Activated CD4-positive, alpha-beta T cell treated with anti-CD3 and anti-CD28 coated beads, Interleukin-2, amount 50 U/mL, for 4 hours (primary cell): ENCODE data around the gene PGBD4.
A peak's percentile ranks its signal among the peaks of the same experiment; 100 is the strongest.

Experiments
- DNase-seq, 2 experiments: peaks; one replicate each; pipeline ENCODE4 v3.0.0-alpha.2; 2020

PGBD4 gene

DNA sequence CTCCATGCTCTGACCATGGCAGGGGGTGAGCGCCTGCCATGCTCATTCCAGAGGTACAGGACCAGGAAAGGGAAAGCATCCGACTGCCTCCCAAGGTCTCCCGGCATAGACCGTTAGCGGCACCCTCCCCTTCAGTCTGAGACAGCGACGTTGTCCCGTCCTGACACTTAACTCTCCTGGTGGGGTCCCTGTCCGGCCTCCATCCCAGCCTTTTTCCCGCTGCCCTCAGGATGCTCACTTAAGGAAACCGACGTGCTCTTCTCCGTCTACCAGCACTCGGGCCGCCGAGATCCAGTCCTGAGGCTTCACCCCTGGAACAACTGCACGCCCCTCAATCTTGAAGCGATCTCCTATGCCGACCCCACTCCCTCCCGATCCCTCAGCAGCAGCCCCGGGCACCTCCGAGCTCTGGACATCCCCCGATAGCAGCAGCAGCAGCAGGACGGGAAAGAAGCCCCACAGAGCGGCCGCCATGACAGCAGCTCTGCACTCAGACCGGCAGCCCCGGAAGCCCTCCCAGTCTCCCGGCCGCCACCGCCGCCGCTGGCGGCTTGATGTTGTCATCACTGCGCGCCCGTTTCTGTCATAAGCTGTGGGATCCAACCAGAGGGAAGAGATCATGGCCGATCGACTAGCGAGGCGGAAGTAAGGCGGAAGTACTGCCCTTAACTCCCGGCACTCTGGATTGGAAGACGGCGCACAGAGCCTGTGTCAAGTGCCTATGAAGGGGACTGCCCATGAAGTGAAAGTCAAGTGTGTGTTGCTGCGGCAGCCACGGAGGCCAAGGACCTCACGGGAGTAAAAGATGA lies at the start of gene PGBD4, which contains the start of gene EMC7:
Gene PGBD4 (plus strand): TSS at position 718 of the 809 bp plus-strand sequence. CDS start 449 bp downstream, outside the sequence.
Gene EMC7 (minus strand): TSS at position 497 of the 809 bp plus-strand sequence. CDS start 23 bp downstream, at position 474.
- peak; percentile 99 for DNase-seq

DNA sequence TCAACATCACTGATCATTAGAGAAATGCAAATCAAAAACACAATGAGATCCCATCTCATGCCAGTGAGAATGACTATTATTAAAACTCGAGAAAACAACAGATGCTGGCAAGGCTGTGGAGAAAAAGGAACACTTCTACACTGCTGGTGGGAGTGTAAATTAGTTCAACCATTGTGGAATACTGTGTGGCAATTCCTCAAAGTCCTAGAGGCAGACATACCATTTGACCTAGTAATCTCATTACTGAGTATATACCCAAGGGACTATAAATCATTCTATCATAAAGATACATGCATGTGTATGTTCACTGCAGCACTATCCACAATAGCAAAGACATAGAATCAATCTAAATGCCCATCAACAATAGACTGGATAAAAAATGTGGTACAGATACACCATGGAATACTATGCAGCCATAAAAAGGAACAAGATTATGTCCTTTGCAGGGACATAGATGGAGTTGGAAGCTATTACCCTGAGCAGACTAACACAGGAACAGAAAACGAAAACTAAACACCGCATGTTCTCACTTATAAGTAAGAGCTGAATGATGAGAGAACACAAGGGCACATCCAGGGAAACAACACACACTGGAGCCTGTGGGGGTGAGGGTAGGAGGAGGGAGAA lies 47.7 kb upstream of the PGBD4 start:
- no peak for DNase-seq

DNA sequence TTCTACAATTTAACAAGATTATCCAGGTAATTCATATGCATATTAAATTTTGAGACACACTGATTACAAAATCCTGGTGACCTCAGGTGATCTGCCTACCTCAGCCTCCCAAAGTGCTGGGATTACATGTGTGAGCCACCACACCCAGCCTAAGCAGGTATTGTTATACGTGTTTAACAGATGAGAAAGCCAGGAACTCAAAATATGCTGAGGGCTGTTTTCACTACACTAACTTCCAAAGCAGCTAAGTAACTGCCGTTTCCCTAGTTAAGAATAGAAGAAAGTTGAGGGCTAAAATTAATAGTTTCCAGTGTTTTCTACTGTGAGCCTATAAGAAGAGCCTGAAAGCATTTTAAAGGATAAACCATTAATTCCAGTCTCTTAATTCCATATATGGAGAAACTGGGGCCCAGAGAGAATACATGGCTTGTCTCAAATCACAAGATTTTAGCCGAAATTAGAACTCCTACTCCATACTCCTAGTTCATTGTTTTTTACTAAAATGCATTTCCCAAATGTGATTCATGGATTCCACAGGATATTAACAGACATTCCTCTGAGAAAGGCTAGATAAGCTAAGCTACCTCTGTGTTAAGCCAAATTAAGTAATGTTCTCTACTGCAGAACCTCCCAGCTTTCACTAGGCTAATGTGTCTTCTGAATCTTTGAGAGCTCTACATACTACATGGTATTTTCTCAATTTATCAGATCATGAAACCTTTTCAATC lies 45.9 kb upstream of the PGBD4 start:
- no peak for DNase-seq

DNA sequence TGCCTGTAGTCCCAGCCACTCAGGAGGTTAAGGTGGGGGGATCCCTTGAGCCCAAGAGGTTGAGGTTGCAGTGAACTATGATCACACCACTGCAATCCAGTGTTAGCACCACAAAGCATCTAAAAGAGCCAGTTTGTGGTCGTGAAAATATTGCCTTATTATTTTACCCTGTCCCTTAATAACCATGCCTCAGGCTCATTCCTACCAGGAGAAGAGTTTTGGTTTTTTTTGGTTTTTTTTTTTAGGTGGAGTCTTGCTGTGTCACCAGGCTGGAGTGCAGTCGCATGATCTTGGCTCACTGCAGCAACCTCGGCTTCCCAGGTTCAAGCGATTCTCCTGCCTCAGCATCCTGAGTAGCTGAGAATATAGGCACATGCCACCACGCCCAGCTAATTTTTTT lies 45.0 kb upstream of the PGBD4 start:
- no peak for DNase-seq

DNA sequence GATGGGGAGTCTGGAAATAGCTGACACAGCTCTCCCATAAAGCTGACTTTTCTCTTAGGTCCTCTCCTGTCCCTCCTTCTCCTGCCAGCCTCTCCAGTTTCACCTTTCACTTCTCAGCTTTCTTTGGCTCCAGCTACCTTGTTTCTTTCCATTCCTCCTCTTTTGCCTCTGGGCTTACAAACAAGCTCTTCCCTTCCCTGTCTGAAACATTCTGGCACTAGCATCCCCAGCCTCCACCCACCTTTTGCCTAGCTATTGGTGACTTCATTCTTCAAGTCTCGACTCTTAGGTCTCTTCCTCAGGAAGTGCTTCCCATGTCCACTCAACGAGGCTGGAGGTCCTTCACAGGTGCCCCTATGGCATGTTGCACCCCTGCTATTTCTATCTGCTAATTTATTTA lies 42.4 kb upstream of the PGBD4 start:
- DNase-seq, result no peak

DNA sequence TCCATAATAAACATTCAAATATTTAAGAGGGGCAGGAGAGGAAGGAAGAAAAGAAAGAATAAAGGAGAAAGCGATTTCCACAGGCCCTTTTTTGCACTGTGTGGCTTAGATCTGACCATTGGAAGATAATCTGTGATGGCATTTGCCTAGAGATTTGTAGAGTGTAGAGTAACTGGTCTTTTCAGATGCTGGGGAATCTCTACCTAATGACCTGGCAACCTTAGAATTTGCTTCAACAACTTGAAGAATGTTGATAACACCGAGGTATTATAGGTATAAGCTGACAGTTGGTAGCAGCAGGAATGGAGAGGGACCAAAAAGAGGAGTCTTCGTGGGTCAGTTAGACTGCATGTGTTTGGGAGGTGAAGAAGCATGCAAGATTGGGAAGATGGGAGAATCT lies 41.9 kb upstream of the PGBD4 start:
- DNase-seq, result no peak

DNA sequence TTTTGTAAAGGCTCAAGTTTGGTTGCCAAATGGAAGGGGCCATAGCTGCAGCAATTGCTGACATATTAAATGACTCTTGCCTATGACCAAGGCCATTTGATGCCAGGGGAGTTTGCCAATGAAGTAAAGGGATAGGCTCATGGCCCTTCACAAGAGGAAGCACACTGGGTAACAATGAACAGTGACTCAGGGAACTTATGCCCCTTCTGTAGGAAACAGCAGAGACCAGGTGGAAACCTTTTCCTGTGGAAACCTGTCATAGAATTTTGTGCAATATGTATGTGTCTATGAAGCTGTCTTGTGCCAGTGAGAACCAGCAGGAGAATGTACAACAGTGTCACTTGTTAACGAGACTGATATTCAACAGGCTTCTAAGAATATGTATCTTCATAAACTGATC lies 37.4 kb upstream of the PGBD4 start:
- no peak for DNase-seq

DNA sequence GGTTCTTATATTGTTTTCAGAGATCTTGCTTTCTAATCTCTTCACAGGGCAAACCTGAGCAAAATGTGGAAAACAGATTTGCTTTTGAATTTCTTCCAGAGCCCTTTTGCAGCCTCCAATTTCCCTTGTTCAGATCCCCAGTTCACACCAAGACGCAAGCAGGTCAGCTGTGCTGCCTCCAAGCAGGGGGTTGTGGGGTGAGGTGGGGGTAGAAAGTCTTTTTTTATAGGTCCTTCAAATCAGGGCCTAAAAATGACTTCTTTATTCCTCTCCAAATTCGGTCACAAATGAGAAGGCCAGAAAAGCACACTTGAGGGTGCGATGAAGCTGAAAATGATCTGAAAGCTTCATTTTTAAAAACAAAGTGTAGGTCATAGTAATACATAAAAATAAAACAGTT lies 36.6 kb upstream of the PGBD4 start:
- DNase-seq, result no peak

DNA sequence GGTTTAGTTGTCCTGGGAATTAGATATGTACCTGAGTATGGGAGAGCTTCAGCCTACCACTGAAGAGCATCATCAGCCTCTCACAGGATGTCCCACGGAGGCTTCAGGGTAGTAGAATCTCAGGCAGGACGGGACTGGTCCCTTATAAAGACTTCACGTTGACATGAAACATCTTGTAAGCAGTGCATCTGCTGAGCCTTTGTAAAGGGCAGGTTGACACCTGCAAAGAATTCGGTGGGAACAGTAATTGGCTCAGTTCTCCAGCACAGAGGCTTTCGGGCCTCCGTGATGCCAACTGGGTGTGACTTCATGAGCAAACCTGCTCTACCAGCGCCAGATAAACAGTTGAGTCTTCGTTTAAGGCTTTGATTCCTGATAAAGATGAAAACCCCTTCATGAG lies 35.9 kb upstream of the PGBD4 start:
- DNase-seq, result no peak

DNA sequence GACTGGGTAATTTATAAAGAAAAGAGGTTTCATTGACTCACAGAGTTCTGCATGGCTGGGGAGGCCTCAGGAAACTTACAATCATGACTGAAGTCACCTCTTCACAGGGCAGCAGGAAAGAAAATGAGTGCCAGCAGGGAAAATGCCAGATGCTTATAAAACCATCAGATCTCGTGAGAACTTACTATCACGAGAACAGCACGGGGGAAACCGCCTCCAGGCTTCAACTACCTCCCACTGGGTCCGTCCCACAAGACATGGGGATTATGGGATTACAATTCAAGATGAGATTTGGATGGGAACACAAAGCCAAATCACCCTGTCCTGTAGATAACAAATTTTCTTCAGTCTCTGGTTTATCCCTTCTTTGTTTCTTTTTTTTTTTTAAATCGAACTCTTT lies 31.9 kb upstream of the PGBD4 start:
- DNase-seq, result no peak

DNA sequence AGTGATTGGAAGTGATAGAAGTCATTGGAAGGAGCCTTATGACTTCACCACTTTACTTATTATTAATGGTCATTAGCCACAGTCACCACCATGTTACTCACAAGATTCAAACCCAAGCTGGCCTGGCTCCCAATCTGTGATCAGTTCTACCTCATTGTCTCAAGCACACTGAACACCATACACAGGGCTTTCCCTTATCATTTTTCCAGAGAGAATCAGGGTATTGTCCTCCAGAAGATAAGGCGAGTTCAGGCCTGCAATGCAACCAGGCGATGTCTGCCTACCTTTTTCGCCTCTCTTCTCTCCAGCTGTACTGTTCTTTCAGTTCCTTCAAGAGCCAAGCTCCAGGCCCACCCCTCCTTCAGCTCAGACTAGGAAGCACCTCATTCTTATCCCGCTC lies 25.1 kb upstream of the PGBD4 start:
- no peak for DNase-seq

DNA sequence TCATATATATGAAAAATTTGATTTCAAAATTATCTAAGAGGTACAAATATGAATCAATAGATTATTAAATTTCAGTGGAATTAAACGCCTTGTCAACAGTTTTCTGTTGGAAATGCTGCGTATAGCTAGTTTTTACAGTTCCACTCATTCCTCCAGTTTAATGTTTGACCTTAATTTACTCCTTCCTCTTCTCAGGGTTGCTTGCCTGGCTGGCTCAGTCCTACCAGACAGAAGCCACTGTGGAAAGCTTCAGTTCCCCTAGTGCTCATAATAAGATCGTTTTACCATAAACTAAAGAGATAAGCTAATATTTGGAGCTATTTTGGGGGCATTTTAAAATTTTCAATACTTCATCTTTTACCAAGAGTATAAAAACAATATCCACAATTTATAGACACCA lies 23.0 kb upstream of the PGBD4 start:
- no peak for DNase-seq

DNA sequence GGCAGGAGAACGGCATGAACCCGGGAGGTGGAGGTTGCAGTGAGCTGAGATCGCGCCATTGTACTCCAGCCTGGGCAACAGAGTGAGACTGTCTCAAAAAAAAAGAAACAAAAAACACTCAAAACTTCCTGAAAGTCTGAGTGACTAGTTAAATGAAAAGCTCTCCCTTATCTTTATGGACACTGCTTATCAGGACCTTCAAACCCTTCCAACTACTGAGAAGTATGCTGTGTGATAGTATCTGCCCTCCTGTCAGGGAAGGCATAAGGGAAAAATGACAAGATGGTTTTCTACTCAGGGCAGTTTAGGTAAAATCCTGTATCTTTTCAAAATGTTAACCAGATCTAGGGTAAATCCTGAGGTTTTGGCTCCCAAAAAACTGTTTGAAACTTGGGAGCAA lies 22.0 kb upstream of the PGBD4 start:
- DNase-seq, result no peak

DNA sequence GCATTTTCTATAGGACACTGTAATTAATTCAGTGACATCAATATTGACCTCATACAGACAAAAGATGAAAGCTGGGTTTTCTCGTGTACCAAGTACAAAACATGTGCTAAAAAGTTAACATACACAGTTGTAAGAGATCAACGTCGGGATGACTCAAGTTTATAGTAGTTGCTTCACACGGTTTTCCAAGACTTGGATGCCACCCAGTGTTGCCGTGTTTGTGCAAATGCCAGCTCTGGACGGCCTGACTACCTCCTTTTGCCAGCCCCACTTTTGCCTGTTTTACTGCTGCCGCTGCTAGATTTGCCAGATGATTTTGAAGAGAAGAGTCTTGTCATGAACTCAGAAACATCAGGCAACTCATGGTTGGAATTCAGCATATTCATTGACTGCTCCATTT lies 17.8 kb upstream of the PGBD4 start:
- no peak for DNase-seq

DNA sequence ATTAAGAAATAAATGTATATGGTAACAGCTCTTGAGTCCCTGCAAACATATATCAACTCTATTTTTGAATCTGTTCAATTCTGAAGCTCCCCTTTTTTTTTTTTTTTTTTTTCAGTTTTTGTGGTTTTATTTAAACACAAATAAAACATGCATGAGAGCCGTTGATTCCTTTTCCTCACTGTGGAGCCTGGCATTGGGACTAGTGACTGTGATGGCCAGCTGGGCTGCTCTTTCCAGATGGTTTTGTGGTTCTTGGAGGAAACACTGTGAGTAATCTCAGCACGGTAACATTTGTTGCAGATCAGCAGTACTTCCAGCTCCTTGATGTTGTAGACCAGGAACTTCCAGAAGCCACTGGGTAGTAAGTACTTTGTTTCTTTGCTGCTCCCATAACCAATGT lies 16.1 kb upstream of the PGBD4 start:
- DNase-seq, result no peak

DNA sequence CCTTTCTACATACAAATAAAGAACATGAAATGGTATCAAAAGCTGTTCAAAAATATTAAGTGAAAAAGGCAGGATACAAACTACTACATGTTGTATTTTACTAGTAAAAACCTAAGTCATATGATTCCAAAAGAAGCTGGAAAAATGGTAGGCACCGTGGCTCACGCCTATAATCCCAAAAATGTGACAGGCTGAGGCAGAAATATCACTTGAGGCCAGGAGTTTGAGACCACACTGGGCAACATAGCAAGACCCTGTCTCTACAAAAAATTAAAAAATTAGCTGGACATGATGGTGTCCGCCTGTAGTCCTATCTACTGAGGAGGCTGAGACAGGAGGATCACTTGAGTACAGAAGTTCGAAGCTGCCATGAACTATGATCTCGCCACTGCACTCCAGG lies 2.0 kb upstream of the PGBD4 start:
- DNase-seq, result no peak

DNA sequence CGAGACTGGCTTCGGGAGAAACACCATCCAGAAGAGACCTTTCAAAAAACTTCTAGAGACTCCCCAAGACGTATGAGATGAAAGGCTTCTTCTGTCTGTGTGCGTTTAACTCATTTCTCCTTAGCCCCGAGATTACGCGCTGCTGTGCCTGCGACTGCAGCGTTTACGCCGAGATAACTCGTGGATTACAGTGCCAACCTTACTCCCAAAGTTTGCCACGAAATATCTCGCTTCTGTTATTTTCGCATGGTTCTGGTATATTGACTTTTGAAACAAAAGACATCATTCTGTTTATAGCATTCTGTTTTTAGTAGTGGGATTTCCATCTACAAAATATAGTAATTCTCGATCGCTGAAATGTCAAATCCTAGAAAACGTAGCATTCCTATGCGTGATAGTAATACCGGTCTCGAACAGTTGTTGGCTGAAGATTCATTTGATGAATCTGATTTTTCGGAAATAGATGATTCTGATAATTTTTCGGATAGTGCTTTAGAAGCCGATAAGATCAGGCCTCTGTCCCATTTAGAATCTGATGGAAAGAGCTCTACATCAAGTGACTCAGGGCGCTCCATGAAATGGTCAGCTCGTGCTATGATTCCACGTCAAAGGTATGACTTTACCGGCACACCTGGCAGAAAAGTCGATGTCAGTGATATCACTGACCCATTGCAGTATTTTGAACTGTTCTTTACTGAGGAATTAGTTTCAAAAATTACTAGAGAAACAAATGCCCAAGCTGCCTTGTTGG lies 467 bp downstream of the PGBD4 start:
- no peak for DNase-seq

DNA sequence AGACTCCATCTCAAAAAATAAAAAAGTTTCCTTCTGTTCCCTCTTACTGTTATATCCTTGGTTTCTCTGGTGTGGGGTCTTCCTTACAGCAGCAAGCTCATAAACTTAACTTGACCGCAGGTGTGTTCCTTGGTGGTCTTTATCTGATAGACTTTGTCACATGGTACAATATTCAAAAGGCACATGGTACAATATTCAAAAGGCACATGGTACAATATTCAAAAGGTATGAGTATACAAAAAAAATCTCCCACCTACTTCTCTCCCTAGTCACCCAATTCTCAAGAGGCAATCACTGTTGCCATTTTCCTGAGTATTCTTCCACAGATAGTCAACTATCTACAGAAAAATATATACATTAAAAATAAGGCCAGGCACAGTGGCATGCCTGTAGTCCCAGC lies 4.5 kb downstream of the PGBD4 start:
- no peak for DNase-seq

DNA sequence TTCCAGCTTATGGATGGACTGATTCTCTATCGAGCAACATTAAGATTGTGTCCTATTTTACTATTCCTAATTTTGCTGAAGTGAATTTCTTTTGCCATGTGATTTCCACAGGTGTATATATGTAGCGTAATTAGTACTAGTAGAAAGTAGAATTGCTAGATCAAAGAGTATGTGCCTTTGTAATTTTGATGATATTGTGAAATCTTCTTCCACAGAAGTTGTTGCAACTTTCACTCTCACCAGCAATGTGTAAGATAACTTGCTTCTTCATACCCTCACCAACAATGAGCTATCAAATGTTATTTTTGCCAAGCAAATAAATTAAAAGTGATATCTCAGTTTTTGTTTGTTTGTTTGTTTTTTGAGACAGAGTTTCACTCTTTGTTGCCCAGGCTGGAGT lies 5.4 kb downstream of the PGBD4 start:
- DNase-seq, result no peak

DNA sequence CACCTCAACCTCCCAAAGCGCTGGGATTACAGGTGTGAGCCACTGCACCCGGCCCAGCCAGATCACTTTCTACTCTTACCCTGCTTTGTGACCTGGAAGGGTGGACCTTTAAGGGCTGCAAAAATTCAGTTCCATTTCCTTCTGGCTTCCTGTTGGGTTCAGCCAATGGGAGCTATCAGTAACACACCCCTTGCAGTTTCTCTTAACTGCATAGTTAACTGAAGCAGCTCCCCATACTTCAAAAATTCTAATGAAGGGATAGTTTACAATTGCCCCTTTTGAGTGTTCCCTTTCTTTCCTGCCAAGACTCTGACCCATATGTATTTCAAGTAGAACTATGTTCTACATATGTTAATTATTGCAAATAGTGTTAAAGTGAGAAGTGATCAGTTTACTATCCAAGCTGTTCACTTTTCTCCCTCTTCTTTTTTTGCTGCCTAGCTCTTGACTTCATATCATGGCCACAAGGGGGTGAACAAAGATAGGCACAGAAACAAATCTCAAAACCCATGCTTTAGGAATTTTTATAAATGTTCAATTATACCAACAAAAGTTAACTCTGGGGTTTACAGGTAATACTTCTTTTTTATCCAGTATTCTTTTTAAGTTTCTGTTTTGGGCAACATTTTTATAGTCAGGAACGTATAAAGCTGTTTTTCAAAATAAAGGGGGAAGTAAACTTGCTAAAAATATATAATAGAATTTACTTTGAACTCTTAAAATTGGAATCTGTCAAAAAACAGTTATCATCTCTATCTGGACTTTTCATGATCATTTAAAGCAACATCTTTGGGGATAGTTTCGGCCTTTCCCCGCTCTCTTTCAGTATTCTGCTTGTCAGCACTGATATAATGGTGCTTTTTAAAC lies 8.1 kb downstream of the PGBD4 start:
- DNase-seq, result no peak

DNA sequence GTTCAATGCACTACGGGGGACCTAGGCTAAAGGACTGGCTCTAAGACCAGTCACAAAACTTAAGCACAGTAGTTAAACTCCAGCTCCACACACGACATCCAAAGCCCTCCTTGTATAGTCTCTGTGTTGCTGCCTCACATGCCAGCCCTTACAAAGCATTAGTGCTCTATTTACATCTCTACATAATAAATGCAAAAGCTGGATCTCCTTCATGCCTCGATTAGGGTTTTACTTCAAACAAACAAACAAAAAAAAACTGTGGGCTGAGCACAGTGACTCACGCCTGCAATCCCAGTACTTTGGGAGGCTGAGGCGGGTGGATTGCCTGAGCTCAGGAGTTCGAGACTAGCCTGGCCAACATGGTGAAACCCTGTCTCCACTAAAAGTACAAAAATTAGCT lies 9.6 kb downstream of the PGBD4 start:
- no peak for DNase-seq

DNA sequence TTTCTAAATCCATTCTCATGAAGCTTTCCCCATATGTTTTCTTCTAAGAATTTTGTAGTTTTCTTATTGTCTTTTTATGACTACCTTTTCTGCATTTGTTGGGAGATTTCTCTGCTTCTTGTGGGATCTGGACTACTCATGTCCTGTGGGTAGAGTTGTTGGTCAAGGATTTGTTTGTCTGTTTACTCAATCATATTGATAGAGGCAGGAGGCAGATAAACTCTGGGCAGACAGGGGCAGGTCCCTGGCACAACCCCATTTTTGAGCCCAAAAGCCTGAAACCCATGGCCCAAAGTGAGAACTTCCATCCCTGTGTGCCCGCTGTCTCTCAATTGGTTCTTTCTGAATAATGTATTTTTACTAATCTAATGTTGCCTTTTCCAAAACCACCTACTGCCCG lies 12.3 kb downstream of the PGBD4 start:
- no peak for DNase-seq
